Astrocyte of the spinal cord (primary cell): ENCODE results near the gene UNC13A.
"Not testable (repeated sequence)": the region's sequence is repeated elsewhere in the genome, so short reads cannot be mapped to it uniquely, and the experiment has no call there.

Experiments
- DNase-seq: peaks from one replicate; pipeline ENCODE4 v3.0.0; 2011; ENCODE audit warnings: low read depth, low spot score
- H3K4me3 ChIP-seq: 2 replicates; pipeline ENCODE4 v1.5.1; 2011; ENCODE audit warnings: low read depth, mild to moderate bottlenecking, low read length, moderate library complexity
- in situ Hi-C: cut with HindIII; loops from 2 replicates; pipeline ENCODE4 v1.10.0; 2017; ENCODE audit warnings: low sequenced_read_pairs
- TF ChIP-seq, protein P1 (sequence below): IDR thresholded peaks from 2 replicates; pipeline ENCODE4 v1.5.1; 2012; ENCODE audit warnings: low read depth, mild to moderate bottlenecking, low read length, inconsistent platforms

UNC13A gene

DNA sequence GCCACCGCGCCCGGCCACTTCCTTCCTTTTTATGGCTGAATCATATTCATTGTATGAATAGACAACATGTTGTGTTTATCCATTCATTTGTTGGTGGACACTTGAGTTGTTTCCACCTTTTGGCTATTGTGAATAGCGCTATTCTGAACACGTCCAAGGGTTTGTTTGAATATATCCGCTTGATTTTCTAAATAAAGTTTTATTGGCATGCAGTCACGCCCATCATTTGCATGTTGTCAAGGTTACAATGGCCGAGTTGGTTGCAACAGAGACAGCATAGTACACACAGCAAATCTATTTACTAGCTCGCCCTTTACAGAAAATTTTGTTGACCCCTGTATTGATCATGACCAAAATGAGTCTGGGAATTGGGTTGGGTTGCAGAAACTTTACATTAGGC, 89.2 kb downstream of the UNC13A start:
- TF ChIP-seq, protein P1, sequence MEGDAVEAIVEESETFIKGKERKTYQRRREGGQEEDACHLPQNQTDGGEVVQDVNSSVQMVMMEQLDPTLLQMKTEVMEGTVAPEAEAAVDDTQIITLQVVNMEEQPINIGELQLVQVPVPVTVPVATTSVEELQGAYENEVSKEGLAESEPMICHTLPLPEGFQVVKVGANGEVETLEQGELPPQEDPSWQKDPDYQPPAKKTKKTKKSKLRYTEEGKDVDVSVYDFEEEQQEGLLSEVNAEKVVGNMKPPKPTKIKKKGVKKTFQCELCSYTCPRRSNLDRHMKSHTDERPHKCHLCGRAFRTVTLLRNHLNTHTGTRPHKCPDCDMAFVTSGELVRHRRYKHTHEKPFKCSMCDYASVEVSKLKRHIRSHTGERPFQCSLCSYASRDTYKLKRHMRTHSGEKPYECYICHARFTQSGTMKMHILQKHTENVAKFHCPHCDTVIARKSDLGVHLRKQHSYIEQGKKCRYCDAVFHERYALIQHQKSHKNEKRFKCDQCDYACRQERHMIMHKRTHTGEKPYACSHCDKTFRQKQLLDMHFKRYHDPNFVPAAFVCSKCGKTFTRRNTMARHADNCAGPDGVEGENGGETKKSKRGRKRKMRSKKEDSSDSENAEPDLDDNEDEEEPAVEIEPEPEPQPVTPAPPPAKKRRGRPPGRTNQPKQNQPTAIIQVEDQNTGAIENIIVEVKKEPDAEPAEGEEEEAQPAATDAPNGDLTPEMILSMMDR = no peak
- no peak for DNase-seq
- no peak overlapping the region for H3K4me3 ChIP-seq
- in situ Hi-C loops = no loop called here

DNA sequence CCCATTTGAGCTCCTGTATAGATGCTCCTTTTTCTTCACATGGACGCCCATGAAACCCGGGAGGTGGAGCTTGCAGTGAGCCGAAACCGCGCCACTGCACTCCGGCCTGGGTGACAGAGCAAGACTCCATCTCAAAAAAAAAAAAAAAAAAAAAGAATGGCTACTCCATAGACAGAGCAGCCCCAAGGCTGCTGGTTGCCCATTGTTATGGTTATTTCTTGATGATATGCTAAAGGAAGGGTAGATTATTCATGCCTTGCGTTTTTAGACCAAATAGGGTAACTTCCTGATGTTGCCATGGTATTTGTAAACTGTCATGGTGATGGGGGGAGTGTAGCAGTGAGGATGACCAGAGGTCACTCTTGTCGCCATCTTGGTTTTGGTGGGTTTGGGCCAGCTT, 90.1 kb downstream of the UNC13A start:
- H3K4me3 ChIP-seq, in situ Hi-C loops, DNase-seq: not testable (repeated sequence)

DNA sequence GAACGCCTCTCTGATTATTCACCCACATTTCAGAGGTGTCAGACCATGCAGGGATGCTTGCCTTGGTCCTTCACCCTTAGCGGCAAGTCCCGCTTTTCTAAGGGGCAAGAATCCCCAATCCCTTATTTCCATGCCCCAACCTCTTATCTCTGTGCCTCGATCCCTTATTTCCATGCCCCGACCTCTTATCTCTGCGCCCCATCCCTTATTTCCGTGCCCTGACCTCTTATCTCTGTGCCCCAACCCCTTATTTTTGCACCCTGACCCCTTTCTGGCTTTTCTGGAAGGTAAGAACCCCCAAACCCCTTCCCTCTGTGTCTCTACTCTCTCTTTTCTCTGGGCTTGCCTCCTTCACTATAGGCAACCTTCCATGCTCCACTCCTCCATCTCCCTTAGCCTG, 93.9 kb downstream of the UNC13A start:
- DNase-seq, in situ Hi-C loops, H3K4me3 ChIP-seq: not testable (repeated sequence)

DNA sequence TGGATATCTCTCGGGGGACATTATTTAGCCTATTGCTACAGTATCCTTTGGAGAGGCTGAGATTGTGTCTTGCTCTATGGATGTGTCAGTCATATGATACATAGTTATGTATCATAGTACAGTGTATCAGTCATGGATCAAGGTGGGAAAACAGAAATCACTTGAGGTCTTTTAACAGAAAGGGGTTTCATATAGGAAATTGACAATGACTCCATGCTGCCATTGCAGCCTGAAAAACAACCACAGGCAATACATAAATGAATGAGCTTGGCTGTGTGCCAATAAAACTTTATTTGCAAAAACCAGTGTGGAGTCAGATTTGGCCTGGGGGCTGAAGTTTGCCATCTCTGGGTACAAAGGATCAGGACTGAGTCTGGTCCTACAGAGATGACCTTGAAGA, 97.3 kb downstream of the UNC13A start:
- no peak overlapping the region for H3K4me3 ChIP-seq
- TF ChIP-seq, protein P1 = no peak
- in situ Hi-C loops = no loop called here
- no peak for DNase-seq

DNA sequence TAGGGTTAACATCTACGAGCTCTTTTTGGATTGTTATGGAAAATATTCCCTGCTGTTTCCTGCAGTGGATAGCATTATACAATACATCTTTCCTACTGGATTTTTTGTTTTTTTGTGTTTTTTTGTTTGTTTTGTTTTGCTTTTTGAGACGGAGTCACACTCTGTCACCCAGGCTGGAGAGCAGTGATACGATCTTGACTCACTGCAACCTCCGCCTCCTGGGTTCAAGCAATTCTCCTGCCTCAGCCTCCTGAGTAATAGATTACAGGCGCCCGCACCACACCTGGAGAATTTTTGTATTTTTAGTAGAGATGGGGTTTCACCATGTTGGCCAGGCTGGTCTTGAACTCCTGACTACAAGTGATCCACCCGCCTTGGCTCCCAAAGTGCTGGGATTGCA, 102.8 kb downstream of the UNC13A start:
- H3K4me3 ChIP-seq, DNase-seq, in situ Hi-C loops: not testable (repeated sequence)

DNA sequence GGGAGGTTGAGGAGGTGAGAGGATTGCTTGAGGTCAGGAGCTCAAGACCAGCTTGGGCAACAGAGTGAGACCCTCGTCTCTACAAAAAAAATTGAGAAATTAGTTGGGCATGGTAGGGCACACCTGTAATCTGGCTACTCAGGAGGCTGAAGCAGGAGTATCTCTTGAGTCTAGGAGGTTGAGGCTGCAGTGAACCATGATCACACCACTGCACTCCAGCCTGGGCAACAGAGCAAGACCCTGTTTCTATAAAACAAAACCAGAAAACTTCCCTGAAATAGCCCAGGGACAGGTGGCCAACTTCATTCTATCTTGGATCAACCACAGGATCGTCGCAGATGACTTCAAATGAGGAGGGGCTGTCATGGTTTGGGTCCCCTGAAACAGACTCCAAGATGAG, 104.0 kb downstream of the UNC13A start:
- in situ Hi-C loops = no loop called here
- TF ChIP-seq, protein P1 = no peak
- DNase-seq = no peak
- H3K4me3 ChIP-seq = no peak overlapping the region

DNA sequence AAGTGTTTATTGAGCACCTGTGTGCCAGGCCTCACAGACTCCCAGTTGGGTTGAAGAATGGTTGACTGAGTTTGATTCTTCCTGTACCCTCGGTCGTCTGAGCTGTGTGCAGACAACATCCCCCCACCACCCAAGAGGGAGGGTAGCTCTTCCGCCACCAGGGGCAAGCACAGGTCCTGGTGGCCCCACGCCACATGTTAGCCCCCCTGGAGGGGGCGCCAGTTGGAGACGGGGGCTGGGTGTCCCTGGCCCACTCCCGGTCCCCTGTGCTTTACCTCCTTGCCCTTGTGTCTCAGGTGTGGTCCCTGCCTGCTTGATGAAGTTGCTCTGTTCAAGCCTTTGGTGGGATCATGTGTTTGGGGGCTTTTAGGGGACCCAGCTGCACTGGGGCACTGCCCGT, 105.5 kb downstream of the UNC13A start:
- DNase-seq = no peak
- TF ChIP-seq, protein P1 = no peak
- no peak overlapping the region for H3K4me3 ChIP-seq
- in situ Hi-C loops = no loop called here

DNA sequence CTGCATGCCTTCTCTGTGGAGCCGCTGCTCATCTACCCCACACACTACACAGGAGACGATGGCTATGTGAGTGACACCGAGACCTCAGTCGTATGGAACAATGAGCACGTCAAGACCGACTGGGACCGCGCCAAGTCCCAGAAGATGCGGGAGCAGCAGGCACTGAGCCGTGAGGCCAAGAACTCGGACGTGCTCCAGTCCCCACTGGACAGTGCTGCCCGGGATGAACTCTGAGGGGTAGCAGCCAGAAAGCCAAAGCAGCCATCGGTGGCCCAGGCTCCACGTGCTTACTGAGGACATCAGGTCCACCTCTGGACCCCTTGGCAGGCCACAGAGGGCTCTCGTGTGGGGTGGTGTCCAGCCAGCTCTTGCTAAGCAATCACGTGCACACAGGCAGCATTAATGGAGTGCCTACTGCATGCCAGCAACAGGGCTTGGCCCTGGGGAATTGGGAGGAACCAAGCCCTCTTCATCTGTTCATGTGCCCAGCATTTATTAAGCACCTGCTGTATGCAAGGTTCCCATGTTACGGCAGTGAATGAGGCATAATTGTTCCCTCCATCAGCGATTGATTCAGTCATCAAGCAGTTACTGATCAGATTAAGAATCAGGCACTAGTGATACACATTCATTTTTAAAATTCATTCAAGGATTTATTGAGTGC, 106.8 kb downstream of the UNC13A start:
- DNase-seq = no peak
- in situ Hi-C loops = no loop called here
- H3K4me3 ChIP-seq = no peak overlapping the region
- TF ChIP-seq, protein P1 = no peak
